IPS-18a (cell line): ENCODE results near the gene SPATA31E1.

ENCODE experiments used
- H3K27ac ChIP-seq: one replicate; pipeline ENCODE4 v1.5.1; 2013; ENCODE audit warnings: low read length
- H3K27me3 ChIP-seq: one replicate; pipeline ENCODE4 v1.6.1; 2013; ENCODE audit warnings: mild to moderate bottlenecking, low read length; ENCODE audit not compliant: control insufficient read depth, insufficient read depth
- H3K36me3 ChIP-seq: one replicate; pipeline ENCODE4 v1.6.1; 2013; ENCODE audit warnings: low read depth, low read length; ENCODE audit not compliant: control insufficient read depth
- H3K4me1 ChIP-seq: one replicate; pipeline ENCODE4 v1.6.1; 2013; ENCODE audit warnings: low read depth, low read length; ENCODE audit not compliant: control insufficient read depth
- H3K4me3 ChIP-seq: one replicate; pipeline ENCODE4 v1.5.1; 2013; ENCODE audit warnings: low read length
- H3K9ac ChIP-seq: one replicate; pipeline ENCODE4 v1.6.1; 2013; ENCODE audit warnings: mild to moderate bottlenecking, low read length, moderate library complexity
- H3K9me3 ChIP-seq: one replicate; pipeline ENCODE4 v1.6.1; 2013; ENCODE audit warnings: low read depth, low read length; ENCODE audit not compliant: control insufficient read depth

SPATA31E1 gene

GRCh38 chr9:87864915-87865314 lies 17.8 kb upstream of the SPATA31E1 start:
- Histone ChIP-seq H3K9ac (no peak overlapping the region), H3K27me3 (no peaks in the 10 kb centered on the region), H3K4me3 (no peak overlapping the region), H3K27ac (no peak overlapping the region), H3K4me1 (no peaks in the 10 kb centered on the region), H3K9me3 (no peaks in the 10 kb centered on the region), H3K36me3 (no peaks in the 10 kb centered on the region)

DNA sequence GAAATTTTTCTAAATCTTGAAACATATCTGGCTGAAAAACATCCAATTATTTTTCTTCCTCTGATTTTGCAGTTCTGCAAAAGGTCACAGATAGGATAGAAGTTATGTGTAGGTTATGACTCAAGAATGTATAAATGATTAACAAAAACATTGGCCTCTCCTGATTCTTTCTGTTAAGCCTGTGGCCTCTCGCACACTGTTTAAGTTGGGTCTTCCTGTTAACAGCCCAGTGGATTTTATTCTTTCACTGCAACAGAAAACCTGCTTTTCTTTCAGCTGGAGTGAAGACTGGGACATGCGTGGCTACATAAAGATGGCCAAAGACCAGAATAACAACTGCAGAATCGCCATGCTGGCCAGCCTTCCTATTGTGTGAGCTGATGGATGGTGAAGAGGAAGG lies 17.1 kb upstream of the SPATA31E1 start:
- Histone ChIP-seq H3K9me3 (no peaks in the 10 kb centered on the region), H3K4me3 (no peak overlapping the region), H3K36me3 (no peaks in the 10 kb centered on the region), H3K4me1 (no peaks in the 10 kb centered on the region), H3K27me3 (no peaks in the 10 kb centered on the region), H3K9ac (no peak overlapping the region), H3K27ac (no peak overlapping the region)

DNA sequence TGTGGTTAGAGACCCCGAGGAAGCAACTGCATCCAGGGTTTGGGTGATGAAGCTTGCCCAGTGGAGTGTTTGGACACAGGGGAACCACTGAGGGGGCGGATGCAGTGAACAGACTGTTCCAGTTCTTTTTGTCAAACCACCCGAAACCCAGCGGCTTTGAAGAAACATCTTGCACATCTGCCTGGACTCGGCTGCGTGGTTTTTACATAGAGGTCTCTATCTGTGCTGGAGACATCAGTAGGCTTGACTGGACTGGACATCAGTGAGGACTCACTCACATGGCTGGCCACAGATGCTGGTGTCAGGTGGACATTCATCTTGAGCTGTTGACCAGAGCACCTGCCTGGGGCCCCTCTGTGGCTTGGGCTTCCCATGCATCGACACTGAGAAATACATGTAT lies 15.3 kb upstream of the SPATA31E1 start:
- H3K27me3 ChIP-seq: no peaks in the 10 kb centered on the region
- H3K9me3 ChIP-seq: no peaks in the 10 kb centered on the region
- no peak overlapping the region for H3K9ac ChIP-seq
- H3K4me3 ChIP-seq: no peak overlapping the region
- H3K36me3 ChIP-seq: no peaks in the 10 kb centered on the region
- H3K4me1 ChIP-seq: no peaks in the 10 kb centered on the region
- H3K27ac ChIP-seq: no peak overlapping the region

DNA sequence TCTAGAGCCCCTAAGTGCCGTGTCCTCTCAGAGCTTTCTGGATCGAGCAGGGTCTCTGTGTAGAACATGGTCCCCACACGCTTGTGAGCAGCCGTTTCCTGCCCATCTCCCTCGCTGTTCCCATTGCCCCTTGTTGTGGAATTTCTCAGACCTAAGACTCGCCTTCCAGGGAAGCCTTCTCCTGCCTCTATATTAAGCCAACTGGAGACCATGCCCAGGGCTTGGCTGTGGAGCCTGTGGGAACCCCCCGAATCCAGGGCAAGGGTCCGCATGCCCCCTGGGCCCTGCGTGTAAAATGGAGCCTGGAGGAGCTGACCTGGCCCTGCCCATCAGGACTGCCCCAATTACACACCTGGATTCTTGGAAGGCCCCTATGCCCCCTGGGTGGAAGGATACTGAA lies 14.5 kb upstream of the SPATA31E1 start:
- H3K4me1 ChIP-seq: no peaks in the 10 kb centered on the region
- no peak overlapping the region for H3K4me3 ChIP-seq
- H3K9me3 ChIP-seq: no peaks in the 10 kb centered on the region
- H3K36me3 ChIP-seq: no peaks in the 10 kb centered on the region
- no peak overlapping the region for H3K27ac ChIP-seq
- no peak overlapping the region for H3K9ac ChIP-seq
- H3K27me3 ChIP-seq: no peaks in the 10 kb centered on the region

- Histone ChIP-seq H3K9ac (no peak overlapping the region), H3K27ac (no peak overlapping the region), H3K9me3 (no peaks in the 10 kb centered on the region), H3K36me3 (no peaks in the 10 kb centered on the region), H3K4me3 (no peak overlapping the region), H3K4me1 (no peaks in the 10 kb centered on the region), H3K27me3 (no peaks in the 10 kb centered on the region)
Measured at GRCh38 chr9:87868635-87869034, 14.0 kb upstream of the SPATA31E1 start.

GRCh38 chr9:87869082-87869481 lies 13.6 kb upstream of the SPATA31E1 start:
- no peak overlapping the region for H3K27ac ChIP-seq
- H3K4me3 ChIP-seq: no peak overlapping the region
- no peaks in the 10 kb centered on the region for H3K9me3 ChIP-seq
- H3K9ac ChIP-seq: no peak overlapping the region
- no peaks in the 10 kb centered on the region for H3K27me3 ChIP-seq
- no peaks in the 10 kb centered on the region for H3K4me1 ChIP-seq
- H3K36me3 ChIP-seq: no peaks in the 10 kb centered on the region

GRCh38 chr9:87871425-87872078 lies 11.1 kb upstream of the SPATA31E1 start:
- Histone ChIP-seq H3K27ac (no peak overlapping the region), H3K4me3 (no peak overlapping the region), H3K27me3 (no peaks in the 10 kb centered on the region), H3K9me3 (no peaks in the 10 kb centered on the region), H3K4me1 (peaks cover 5% of the 10 kb centered on the region), H3K36me3 (no peaks in the 10 kb centered on the region), H3K9ac (no peak overlapping the region)

DNA sequence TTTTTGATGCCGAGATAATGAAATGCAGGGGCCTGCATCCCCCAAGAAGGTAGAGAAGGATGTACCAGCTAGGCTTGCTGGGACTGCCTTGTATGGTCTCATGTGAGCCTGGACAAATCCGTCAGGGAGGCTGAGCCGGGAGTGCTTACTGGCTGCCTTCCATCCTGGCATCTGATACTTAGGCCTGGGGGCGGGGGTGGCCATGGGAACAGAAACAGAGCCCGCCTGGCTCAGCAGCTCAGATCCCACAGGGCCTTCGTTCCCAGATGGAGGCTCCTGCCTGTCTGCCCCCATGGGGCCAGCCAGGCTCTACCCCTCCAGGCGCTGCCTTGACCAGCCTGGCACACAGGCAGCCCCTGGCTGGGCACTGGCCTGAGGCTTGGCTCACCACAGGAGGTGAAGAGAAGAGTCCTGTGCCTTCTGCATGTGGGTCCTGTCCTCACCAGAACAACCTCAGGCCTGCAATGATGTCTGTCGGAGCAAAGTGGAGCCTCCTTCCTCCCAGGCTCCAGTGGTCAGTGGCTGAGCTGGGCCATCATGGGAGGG lies 10.5 kb upstream of the SPATA31E1 start:
- Histone ChIP-seq H3K9me3 (no peaks in the 10 kb centered on the region), H3K27me3 (no peaks in the 10 kb centered on the region), H3K27ac (no peak overlapping the region), H3K4me3 (no peak overlapping the region), H3K36me3 (no peaks in the 10 kb centered on the region), H3K9ac (no peak overlapping the region), H3K4me1 (peaks cover 5% of the 10 kb centered on the region)

GRCh38 chr9:87873607-87874303 lies 8.9 kb upstream of the SPATA31E1 start:
- no peaks in the 10 kb centered on the region for H3K36me3 ChIP-seq
- H3K27me3 ChIP-seq: no peaks in the 10 kb centered on the region
- no peak overlapping the region for H3K27ac ChIP-seq
- peaks cover 5% of the 10 kb centered on the region for H3K4me1 ChIP-seq
- no peak overlapping the region for H3K4me3 ChIP-seq
- H3K9me3 ChIP-seq: no peaks in the 10 kb centered on the region
- H3K9ac ChIP-seq: no peak overlapping the region

- H3K9me3 ChIP-seq: no peaks in the 10 kb centered on the region
- H3K36me3 ChIP-seq: no peaks in the 10 kb centered on the region
- peaks cover 5% of the 10 kb centered on the region for H3K4me1 ChIP-seq
- no peak overlapping the region for H3K9ac ChIP-seq
- H3K27ac ChIP-seq: no peak overlapping the region
- H3K4me3 ChIP-seq: no peak overlapping the region
- H3K27me3 ChIP-seq: no peaks in the 10 kb centered on the region
Measured at GRCh38 chr9:87874304-87874623, 8.4 kb upstream of the SPATA31E1 start.

- no peak overlapping the region for H3K9ac ChIP-seq
- H3K36me3 ChIP-seq: no peaks in the 10 kb centered on the region
- peaks cover 5% of the 10 kb centered on the region for H3K4me1 ChIP-seq
Measured at GRCh38 chr9:87875060-87875459, 7.6 kb upstream of the SPATA31E1 start.

More at GRCh38 chr9:87875060-87875459, 7.6 kb upstream of the SPATA31E1 start:
- Histone ChIP-seq H3K27me3 (no peaks in the 10 kb centered on the region), H3K4me3 (no peak overlapping the region), H3K27ac (no peak overlapping the region), H3K9me3 (no peaks in the 10 kb centered on the region)
